Osteoblast (primary cell): ENCODE measurements around the gene BRME1. TPM values are rescaled to one million over a fixed set of nuclear protein-coding genes. Genes with fewer than 3 reads are reported as not detected.

Experiments
- DNase-seq: peaks from one replicate; pipeline ENCODE4 v3.0.0; 2011; ENCODE audit warnings: low spot score, mixed read lengths; ENCODE audit not compliant: insufficient read length; ENCODE audit errors: missing footprints
- H2AFZ ChIP-seq: 2 replicates; pipeline ENCODE4 v1.6.0; 2011; ENCODE audit warnings: mild to moderate bottlenecking, low read length
- H3K27ac ChIP-seq: 2 replicates; pipeline ENCODE4 v1.5.1; 2011; ENCODE audit warnings: mild to moderate bottlenecking, low read depth, low read length, moderate library complexity
- H3K27me3 ChIP-seq: 2 replicates; pipeline ENCODE4 v1.6.0; 2012; ENCODE audit warnings: mild to moderate bottlenecking, control low read depth, inconsistent platforms, low read length, moderate library complexity; ENCODE audit not compliant: insufficient read depth
- H3K36me3 ChIP-seq: 2 replicates; pipeline ENCODE4 v1.5.1; 2011; ENCODE audit warnings: mild to moderate bottlenecking, low read length, control low read depth, moderate library complexity; ENCODE audit not compliant: insufficient read depth
- H3K4me1 ChIP-seq: 2 replicates; pipeline ENCODE4 v1.5.1; 2011; ENCODE audit warnings: mild to moderate bottlenecking, low read length, control low read depth, moderate library complexity; ENCODE audit not compliant: insufficient read depth
- H3K4me2 ChIP-seq: 2 replicates; pipeline ENCODE4 v1.6.0; 2011; ENCODE audit warnings: mild to moderate bottlenecking, low read length; ENCODE audit not compliant: insufficient read depth
- H3K4me3 ChIP-seq: fragments of 200-600 bp; sonication (generic); 3 replicates; pipeline ENCODE4 v1.5.1; 2012; ENCODE audit warnings: mild to moderate bottlenecking, low read length, inconsistent platforms; ENCODE audit not compliant: insufficient read depth
- H3K79me2 ChIP-seq: 2 replicates; pipeline ENCODE4 v1.6.0; 2012; ENCODE audit warnings: mild to moderate bottlenecking, low read length, control low read depth, inconsistent platforms; ENCODE audit not compliant: insufficient read depth
- H3K9me3 ChIP-seq: 2 replicates; pipeline ENCODE4 v1.5.1; 2011; ENCODE audit warnings: low read depth, low read length, control low read depth
- H4K20me1 ChIP-seq: 2 replicates; pipeline ENCODE4 v1.6.0; 2012; ENCODE audit warnings: mild to moderate bottlenecking, low read length, control low read depth; ENCODE audit not compliant: insufficient read depth
- total RNA-seq: library from RNA; depleted of rRNA; stranded (reverse); fragments of >200 nt; gene quantifications from 2 replicates; pipeline ENCODE4 v1.2.3, GENCODE V29; 2012
- TF ChIP-seq, protein P1 (sequence below): IDR thresholded peaks from 2 replicates; pipeline ENCODE4 v1.5.1; 2011; ENCODE audit warnings: mild to moderate bottlenecking, low read depth, low read length, moderate library complexity; ENCODE audit errors: extremely low read depth

Gene BRME1
- total RNA-seq, 1 donor = 0.72 TPM

DNA sequence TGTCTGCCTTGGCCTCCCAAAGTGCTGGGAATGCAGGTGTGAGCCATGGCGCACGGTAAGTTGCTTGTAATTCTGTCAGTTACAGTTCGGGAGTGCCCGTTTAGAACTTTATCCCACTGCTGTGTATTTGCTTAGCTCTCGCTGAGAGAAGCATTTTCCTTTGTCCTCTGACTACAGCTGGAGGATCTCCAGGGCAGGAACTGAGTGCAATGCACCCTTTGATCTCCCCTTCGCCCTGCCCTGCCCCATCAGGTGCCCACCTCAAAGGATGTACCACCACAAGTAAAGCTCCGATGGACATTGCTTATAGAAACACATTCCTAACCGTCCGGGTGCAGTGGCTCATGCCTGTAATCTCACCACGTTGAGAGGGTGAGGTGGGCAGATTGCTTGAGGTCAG lies 6.5 kb downstream of the BRME1 start:
- H3K79me2 ChIP-seq = no peaks in the 10 kb centered on the region
- H3K9me3 ChIP-seq = no peaks in the 10 kb centered on the region
- DNase-seq = no peak
- no peaks in the 10 kb centered on the region for H3K36me3 ChIP-seq
- no peak overlapping the region for H3K27ac ChIP-seq
- H3K4me2 ChIP-seq = no peak overlapping the region
- H2AFZ ChIP-seq = no peak overlapping the region
- TF ChIP-seq, protein P1, sequence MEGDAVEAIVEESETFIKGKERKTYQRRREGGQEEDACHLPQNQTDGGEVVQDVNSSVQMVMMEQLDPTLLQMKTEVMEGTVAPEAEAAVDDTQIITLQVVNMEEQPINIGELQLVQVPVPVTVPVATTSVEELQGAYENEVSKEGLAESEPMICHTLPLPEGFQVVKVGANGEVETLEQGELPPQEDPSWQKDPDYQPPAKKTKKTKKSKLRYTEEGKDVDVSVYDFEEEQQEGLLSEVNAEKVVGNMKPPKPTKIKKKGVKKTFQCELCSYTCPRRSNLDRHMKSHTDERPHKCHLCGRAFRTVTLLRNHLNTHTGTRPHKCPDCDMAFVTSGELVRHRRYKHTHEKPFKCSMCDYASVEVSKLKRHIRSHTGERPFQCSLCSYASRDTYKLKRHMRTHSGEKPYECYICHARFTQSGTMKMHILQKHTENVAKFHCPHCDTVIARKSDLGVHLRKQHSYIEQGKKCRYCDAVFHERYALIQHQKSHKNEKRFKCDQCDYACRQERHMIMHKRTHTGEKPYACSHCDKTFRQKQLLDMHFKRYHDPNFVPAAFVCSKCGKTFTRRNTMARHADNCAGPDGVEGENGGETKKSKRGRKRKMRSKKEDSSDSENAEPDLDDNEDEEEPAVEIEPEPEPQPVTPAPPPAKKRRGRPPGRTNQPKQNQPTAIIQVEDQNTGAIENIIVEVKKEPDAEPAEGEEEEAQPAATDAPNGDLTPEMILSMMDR = no peak
- H3K27me3 ChIP-seq = no peaks in the 10 kb centered on the region
- H3K4me3 ChIP-seq = no peak overlapping the region
- H3K4me1 ChIP-seq = peaks cover 14% of the 10 kb centered on the region
- no peaks in the 10 kb centered on the region for H4K20me1 ChIP-seq

DNA sequence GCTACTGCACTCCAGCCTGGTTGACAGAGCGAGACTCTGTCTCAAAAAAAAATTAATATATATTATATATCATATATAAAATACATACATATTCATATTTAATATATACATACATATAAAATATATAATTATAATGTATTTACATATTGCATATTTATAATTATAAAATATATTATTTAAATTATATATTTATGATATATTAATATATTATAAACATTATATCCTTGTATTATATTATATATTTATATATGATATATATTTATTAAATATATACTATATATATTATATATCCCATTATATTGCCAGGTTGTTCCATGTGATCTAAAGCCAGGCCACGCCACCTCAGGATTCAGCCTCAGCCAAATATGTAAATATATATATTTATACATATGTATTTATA lies 9.7 kb downstream of the BRME1 start:
- no peaks in the 10 kb centered on the region for H3K36me3 ChIP-seq
- TF ChIP-seq, protein P1 = no peak
- peaks cover 14% of the 10 kb centered on the region for H3K4me1 ChIP-seq
- no peak overlapping the region for H3K4me3 ChIP-seq
- no peaks in the 10 kb centered on the region for H3K79me2 ChIP-seq
- H3K4me2 ChIP-seq = no peak overlapping the region
- H3K9me3 ChIP-seq = no peaks in the 10 kb centered on the region
- no peaks in the 10 kb centered on the region for H4K20me1 ChIP-seq
- no peak overlapping the region for H2AFZ ChIP-seq
- H3K27ac ChIP-seq = no peak overlapping the region
- H3K27me3 ChIP-seq = no peaks in the 10 kb centered on the region
- no peak for DNase-seq

DNA sequence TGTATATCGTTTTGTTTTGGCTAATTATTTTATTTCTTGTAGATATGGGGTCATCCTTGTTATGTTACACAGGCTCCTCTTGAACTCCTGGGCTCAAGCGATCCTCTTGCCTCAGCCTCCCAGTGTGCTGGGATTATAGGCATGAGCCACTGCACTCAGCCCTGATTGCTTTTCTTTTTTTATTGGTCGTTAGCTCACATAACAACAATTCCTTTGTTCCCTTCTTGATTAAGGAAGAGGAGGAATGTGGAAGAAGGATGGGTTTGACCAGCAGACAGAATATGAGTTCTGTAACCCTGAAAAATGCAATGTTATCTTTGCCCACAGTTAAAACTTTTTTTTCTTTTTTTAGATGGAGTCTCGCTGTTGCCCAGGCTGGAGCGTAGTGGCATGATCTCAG lies 11.4 kb downstream of the BRME1 start:
- no peaks in the 10 kb centered on the region for H3K9me3 ChIP-seq
- H3K79me2 ChIP-seq = no peaks in the 10 kb centered on the region
- no peak overlapping the region for H3K27ac ChIP-seq
- H3K27me3 ChIP-seq = no peaks in the 10 kb centered on the region
- H3K4me1 ChIP-seq = peaks cover 6% of the 10 kb centered on the region
- H3K36me3 ChIP-seq = no peaks in the 10 kb centered on the region
- DNase-seq = no peak
- no peak overlapping the region for H3K4me3 ChIP-seq
- TF ChIP-seq, protein P1 = no peak
- no peak overlapping the region for H2AFZ ChIP-seq
- H3K4me2 ChIP-seq = no peak overlapping the region
- no peaks in the 10 kb centered on the region for H4K20me1 ChIP-seq

DNA sequence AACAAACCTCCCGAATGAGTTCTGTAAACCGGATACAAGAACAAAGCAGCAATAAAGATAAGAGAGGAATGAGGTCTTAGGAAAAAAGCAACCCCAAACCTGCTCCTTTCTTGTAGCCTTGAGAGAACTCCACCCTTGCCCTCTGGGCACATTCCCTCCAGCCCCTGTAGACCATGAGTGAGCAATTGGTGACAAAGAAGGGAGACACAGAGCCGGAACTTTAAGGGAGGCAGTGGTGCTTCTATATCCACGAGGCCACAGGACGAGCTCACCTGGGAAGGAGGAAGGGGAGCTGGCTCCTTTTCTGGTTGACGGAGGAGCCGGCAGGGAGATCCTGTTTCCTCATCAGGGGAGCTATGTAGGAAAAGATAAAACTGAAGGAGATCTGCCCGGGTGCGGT lies 13.0 kb downstream of the BRME1 start:
- Histone ChIP-seq H3K79me2 (no peaks in the 10 kb centered on the region), H3K9me3 (no peaks in the 10 kb centered on the region), H3K36me3 (no peaks in the 10 kb centered on the region), H3K4me1 (no peaks in the 10 kb centered on the region), H3K4me3 (no peak overlapping the region), H3K27me3 (no peaks in the 10 kb centered on the region), H3K27ac (no peak overlapping the region), H4K20me1 (no peaks in the 10 kb centered on the region), H2AFZ (no peak overlapping the region), H3K4me2 (no peak overlapping the region)
- TF ChIP-seq, protein P1 = no peak
- DNase-seq = no peak
